Iris pigment epithelial cell (primary cell): ENCODE data around the gene NUP88.
A peak's percentile ranks its signal among the peaks of the same experiment; 100 is the strongest.
"Not testable (repeated sequence)": the region's sequence is repeated elsewhere in the genome, so short reads cannot be mapped to it uniquely, and the experiment has no call there.

Source experiments
- DNase-seq: peaks from one replicate; pipeline ENCODE4 v3.0.0-alpha.2; 2011; ENCODE audit warnings: low read depth

NUP88 gene

DNA sequence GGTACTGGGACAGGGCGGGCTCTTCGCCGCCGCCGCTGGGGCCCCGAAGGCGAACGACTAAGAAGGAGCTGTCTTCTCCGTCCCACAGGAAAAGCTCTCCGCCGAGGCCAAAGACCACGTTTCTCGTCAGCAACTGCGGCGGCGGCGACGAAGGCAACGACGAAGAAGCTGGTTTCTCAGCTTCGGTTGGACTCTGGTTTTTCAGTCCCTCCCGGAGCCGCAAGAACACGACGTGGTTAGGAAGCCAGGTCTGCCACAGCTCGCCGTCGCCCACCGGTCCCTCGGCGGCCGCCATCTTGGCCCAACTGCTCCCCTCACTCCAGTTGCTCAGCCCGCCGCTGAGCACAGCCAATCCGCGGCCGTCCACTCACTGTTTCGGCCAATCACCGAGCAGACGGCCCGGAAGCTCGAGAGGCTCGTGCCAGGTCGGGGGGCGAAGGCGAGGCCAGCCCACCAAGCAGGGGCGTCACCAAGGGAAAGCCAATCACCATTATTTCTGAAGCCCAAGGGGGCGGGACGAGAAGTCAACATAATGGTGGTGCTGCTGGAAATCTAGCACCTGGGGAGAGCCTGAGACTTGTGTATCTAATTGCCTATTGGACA, at the start of gene NUP88:
Gene NUP88 (minus strand): TSS at position 307 of the 603 bp plus-strand sequence. CDS start 12 bp downstream, at position 295.
- peak; percentile 99 for DNase-seq

DNA sequence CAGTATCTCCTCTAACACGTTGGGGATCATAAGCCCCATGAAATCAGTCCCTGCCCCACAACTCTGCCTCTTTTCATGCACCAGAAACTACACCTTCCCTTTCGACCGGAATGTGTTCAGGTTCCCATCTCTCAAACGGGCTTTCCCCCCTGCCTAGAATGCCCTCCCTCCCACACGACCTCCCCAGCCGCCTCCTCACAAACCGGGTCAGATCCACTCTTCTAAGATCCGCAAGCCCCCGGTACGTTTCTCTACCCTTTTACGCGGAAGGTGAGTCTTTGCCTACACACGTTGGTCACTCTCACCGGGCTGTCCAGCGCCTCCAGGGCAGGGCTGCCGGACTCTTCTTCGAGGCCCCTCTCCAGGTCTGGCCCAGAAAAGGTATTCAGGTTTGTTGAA, 48.6 kb upstream of the NUP88 start:
- DNase-seq: no peak

DNA sequence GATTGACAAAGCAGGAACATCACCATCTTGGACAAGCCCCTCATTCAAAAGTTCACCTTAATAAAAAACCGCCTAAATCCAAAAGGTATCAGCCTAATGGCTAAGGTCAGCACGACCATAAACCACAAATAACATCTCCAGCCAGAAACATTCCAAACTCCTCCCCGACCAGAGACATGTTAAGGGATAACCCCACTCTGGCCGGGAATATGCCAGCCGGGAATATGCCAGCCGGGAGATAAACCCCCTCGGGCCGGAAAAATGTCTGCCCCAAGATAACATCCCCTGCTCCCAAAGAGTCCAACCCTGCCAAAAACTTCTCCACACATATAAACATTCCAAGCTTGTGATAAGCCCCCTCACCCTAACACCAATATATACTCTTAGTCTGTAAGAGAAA, 48.0 kb upstream of the NUP88 start:
- DNase-seq: no peak

DNA sequence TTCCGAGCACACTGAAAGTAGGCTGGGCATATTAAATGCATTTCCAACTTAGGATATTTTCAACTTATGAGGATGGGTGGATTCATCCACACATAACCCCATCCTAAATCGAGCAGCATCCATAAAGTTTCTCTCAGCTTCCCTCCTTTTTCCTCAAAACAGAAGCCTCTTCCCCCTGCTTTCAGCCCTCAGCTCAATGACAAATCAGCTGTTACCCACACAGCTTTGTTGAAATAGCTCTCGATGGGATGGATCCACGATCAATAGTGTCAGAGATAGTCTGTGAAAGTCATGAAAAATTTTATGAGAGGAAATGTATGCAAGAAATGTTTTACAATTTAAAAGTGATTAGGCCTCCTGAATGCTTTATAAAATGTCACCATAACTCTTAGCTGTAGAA, 46.8 kb upstream of the NUP88 start:
- DNase-seq: no peak

DNA sequence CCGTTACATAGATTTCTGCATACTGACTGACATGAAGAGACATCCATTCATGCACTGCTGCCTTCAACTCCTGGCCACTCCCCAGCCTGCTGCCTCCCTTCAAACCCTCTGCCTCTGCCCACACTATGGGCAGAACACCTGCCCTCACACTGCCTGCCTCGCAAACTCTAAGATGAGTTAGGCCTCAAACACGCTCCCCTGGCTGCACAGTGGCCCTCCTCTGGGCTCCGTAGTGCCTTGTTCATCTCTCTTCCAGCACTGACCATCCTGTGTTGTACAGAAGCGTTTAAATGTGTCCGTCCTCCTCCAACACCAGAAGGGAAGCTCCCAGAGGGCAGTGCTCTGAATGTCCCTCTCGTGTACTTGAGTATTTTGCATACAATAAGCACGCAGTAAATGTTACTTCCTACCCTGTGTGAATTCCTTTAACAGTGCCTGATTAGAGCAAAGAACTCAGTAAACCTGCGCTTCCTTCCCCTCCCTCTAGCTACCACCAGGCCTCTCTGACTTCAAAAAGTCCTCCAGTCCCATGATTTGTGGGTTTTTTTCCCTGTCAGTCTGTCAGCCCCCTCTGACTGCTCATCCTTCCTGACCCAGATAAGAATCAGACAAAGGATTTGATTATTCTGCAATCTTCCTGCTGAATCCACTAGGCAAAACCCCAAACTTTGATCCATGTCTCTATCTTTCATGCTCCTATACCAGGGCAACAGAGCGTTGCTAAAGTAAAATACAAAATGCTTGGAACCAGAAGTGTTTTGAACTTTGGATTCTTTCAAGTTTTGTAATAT, 45.5 kb upstream of the NUP88 start:
- no peak for DNase-seq

DNA sequence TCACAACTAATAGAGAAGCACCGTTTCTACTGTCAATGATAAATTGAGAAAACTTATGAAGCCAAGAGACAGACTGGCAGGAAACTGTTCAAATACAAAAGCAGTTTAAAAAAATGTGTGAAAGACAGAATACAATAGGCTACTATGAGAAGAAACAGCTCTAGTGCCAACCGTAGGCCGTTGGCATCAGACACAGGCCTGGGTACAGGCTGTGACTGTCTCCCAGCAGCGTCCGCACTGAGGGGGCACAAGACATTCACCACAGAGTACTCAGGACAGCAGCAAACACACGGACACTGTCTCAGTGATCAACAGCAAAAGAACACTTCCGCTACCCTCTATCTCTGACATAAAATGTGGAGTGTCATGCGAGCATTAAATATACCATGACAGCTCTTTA, 27.3 kb upstream of the NUP88 start:
- no peak for DNase-seq

DNA sequence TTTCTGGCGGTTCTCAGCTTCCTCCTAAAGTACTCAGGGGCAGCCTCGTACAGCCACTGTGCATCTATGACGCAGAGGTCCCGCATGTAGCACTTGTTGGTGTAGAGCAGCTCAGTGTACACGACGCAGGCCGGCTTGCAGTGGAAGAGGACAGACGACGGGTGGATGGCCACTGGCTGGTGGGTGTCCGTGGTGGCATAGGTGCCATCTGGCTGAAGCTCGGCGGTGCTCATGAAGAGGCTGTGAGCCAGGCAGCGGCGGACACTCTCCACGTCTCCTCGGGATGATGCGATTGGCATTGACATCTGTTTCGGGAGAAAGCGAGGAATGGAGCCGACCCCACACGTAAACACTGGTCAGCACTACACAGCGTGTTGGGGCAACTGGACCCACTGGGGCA, 24.7 kb upstream of the NUP88 start:
- DNase-seq: no peak

DNA sequence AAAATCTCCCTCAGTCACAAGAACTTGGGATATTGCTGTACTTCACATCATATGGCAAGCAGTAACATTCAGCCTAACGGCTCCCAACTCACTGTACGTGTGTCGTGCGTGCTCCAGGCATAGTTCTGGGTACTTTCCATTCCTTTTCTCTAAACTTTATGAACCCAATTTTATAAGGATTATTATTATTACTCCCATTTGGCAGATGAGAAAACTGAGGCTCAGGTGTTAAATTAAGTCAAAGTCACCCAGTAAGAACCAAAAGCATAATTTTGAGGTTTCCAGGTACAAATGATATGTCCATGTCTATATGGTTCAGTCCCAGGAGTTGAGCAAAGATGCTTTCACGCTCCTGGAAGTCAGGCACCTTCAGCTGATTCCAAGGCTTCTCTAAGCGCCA, 24.3 kb upstream of the NUP88 start:
- no peak for DNase-seq

DNA sequence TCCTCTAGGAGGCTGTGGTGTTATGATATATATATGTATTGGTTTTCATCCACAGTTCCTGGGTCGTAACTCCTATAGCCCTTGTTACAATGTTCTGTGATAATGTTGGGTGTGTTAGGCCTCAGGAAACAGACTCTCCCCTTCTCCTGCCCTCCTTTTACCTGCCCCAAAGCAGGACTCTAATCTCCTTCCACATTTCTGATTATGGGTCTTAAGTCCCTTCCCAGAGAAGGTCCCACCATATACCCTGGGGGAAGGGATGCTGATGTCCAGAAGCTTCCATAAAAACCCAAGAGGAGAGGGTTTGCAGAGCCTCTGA, 19.9 kb upstream of the NUP88 start:
- DNase-seq: no peak

DNA sequence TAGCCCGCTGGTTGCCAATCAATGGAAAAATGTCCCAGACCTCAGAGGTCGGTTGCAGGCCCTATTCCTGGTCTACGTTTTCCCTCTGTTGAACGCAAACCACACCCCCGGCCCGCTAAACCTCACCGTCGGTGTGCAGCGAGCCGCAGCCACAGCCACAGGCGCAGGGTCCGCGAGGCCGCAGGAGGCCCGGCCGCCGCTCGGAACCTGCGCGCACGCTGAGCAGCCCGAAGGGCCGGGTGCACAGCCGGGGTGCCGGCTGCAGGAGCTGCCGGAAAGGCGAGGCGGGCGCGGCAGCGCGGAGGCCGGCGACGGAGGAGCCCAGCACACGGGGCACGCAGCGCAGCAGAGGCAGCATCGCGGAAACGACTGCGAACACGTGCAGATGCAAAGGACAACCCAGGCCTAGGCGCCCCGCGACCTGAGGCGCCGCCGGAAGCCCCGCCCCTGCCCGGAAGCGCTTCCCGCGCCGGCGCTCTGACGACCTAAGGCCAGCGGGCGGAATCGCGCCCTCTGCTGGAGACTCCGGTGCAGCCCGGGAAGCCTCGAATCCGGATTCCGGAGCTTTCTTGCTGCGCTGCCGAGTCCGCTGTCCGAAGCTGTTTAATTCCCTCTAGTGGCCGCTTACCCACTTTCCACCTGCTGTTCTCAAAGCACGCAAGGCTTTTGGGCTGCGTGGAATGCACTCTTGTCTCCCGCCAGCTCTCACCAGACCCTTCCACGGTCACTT, 19.4 kb upstream of the NUP88 start, which contains the start of gene C1QBP:
Gene C1QBP (minus strand): TSS at position 440 of the 730 bp plus-strand sequence. CDS start 82 bp downstream, at position 358.
- peak; percentile 92 for DNase-seq

DNA sequence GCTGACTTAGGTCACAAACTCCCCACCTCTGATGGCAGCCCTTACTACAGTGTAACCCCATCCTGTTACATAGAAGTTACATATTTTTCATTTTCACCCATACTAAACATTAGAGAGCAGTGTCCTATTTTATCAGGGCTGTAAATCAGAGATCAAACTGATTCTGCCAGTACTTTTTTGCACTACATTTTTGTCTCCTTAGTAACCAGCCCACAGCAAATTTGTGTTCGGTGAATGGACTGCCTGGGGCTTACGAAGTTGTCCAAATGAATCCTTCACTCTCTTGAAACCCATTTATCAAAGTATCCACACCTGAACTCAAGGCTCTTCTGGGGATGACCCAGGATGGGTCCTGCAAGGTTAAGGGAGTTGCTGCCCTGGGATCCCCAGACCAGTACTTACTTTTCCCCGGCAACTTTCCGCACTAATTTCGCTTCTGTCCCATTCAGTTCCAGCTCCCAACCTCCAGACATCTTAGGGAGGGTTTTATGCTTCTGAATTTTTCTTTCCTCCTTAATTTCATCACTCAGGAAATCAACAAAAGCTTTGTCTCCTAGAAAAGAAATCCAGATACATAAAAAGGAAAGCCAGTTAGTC, 18.4 kb upstream of the NUP88 start:
- peak; percentile 66 for DNase-seq

DNA sequence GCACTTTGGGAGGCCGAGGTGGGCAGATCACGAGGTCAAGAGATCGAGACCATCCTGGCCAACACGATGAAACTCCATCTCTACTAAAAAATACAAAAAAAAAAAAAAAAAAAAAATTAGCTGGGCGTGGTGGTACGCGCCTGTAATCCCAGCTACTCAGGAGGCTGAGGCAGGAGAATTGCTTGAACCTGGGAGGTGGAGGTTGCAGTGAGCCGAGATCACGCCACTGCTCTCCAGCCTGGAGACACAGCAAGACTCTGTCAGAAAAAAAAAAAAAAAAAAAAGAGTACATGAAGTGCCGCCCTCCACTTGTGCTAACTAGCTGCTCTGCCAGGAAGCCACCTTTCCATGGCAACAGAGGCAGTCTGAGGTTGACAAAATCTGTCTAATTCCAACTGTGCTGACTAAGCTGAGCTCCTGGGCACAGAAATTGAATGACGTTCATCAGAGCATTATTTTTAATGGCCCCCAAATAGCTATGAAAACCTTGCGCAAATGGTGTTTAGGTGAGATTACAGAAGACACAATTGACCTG, 16.4 kb upstream of the NUP88 start:
- peak; percentile 21 for DNase-seq

DNA sequence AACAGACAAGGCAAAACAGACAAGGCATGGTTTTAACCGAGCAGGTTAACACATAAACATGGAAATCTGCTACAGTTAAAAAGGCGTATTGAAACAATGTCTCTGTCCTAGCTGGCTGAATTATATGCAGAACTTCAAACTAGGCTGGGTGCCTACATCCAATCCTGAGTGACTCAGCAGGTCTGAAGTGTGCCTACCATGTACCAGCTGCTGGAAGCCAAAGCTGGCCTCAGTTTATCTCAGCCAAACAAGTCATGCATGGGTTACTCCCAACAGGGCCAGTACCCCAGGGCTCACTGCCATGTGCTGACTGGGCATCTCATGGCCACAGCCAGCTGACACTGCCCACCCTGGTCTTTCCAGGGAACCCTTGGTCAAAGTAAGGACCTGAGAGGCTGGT, 15.5 kb upstream of the NUP88 start:
- no peak for DNase-seq

DNA sequence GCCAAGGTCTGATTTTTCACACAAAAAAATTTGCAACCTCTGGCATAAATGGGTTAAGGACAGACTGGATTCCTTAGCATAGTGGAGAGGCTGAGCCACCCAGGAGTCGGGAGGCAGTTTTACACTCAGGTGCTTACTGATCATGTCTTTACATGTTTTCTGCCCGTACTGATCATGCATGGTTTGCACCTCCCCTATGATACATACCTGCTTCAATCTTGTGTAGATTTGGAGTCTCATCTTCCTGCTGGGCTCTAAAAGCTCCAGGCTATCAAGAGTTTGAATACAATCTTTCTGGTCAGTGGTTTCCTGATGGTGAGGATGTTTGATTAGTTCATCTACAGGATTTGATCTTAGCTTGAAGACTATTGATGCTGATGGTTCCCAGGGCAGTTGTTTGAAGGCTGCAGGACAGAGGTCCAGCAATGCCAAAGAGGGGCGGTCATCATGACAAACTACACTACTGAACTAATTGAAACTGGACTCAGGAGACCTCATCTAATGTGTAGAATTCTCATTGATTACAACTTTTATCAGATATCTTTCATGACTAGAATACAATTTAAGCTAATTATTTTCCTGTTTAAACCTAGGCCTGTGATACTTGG, 12.6 kb upstream of the NUP88 start:
- no peak for DNase-seq

DNA sequence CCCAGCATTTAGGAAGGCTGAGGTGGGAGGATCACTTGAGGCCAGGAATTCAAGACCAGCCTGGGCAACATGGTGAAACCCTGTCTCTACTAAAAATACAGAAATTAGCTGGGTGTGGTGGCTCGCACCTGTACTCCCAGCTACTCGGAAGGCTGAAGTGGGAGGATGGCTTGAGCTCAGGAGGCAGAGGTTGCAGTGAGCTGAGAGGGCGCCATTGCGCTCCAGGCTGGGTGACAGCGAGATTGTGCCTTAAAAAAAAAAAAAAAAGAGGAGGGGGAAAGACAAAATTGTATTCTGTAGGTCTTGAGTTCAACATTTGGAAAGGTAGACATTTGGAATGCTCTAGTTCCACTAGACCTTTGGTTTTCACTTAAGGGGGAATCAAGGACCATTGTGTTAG, 11.8 kb upstream of the NUP88 start:
- DNase-seq: not testable (repeated sequence)

DNA sequence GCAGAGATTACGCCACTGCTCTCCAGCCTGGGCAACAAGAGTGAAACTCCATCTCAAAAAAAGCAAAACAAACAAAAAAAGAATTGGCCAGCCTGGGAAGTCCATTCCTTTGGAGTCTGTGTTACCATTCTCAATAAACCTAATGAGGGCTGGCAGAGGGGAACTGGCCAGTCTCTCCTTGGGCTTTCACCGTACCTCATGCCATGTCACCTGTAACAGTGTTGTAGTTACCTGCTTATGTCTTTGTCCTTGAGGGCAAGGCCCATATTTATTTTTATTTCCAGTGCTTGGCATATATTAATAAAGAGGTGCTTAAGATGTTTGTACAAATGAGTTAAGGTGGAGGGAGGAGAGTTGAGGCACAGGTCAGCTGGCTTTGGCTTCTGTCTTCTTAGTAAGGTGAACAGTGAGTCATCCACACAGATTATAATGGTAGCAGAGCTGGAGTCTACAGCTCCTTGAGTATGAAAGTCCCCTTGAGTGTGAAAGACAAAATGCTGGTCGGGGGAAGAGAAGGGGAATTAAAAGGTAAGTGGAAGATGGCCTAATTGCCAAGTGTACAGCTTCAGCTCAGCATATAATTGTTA, 11.0 kb upstream of the NUP88 start:
- DNase-seq: peak; percentile 17

DNA sequence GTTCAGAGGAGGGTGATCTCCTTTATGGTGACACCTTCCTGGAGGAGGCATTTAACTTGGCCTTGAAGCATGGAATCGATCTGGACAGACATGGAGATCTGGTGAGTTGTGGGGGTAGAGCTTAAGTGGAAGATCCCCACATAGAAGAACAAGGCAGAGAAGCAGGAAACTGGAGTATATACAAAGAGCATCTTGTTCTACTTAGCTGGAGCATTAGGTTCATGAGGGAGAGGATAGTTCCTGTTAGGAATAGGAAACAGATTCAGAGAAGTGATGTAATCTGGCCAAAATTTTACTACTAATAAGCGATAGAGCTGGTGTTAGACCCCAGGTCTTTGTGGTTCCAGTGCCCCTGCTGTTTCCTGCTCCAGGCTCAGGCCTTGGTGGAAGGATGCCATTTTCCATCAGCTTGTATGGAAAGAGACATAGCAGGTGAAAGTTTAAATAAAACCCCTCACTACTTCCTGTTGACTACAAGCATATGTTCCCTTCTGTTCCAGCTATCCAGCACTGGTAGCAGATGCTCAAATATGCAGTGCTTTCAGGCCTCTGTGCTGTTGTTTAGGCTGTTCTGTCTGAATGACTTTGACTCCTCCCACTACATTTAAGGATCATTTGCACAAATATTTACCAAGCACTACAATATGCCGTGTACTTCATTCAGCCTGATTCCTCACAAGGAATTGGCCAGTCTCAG, 9.9 kb upstream of the NUP88 start:
- peak; percentile 67 for DNase-seq

DNA sequence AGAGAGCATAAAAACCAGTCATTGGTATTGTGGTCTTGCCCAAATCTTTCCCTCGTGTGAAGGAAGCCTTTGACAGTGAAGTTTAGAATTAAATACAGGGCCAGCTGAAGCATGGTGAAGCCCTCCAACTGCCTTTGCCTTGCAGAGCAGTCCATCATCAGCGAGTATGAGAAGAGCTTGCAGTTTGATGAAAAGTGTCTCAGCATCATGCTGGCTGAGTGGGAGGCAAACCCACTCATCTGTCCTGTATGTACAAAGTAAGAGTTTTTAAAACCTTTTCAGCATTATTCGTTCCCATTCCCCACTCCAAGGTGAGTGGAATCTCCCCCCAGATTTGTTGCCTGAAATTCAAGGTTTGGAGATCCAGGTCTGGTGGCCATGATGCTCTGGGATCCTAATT, 6.4 kb upstream of the NUP88 start:
- no peak for DNase-seq

DNA sequence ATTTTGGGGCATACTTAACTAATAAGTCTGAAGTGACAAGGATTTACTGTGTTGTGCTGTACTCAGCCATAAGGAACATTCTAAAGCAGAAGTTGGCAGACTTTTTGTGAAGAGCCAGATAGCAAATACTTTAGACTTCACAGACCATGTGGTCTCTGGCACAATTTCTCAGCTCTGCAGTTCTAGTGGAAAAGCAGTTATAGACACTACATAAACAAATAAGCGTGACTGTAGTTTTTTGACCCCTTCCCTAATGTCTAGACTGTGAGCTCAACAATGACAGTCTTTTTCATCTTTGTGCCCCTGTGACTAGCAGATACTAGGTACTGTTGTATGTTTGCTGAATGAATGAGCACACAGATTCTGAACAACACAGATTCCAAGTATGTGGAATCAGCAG, 5.4 kb upstream of the NUP88 start:
- peak; percentile 56 for DNase-seq

DNA sequence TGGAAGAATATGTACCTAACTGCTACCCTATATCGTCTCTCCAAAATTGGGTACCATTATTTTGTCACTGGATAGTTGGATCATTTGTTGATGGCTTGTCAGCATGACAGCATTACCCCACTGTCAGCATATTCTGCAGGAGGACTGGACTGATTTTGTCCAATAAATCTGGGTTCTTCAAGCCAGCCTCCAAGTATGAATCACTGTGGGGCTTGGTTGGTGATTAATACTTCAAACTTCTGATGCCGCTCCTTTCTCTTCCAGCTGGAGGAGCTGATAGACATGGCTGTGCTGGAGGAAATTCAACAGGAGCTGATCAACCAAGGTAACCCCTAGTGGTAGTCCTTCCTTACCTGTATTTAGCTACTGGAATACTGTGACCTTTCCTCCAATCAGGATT, 3.0 kb upstream of the NUP88 start:
- peak; percentile 88 for DNase-seq
